ENCODE results near the gene FAM107B.
A peak's percentile ranks its signal among the peaks of the same experiment; 100 is the strongest.
"Not testable (repeated sequence)": the region's sequence is repeated elsewhere in the genome, so short reads cannot be mapped to it uniquely, and the experiment has no call there.

The FAM107B gene

GRCh38 chr10:14731875-14732512 lies 42.7 kb downstream of the FAM107B start:
- DNase-seq, result no peak

- no peak for DNase-seq
Observed at GRCh38 chr10:14728346-14728745, 46.4 kb downstream of the FAM107B start.

GRCh38 chr10:14727924-14728323 lies 46.8 kb downstream of the FAM107B start:
- no peak for DNase-seq

- DNase-seq, result no peak
Observed at GRCh38 chr10:14727465-14727864, 47.2 kb downstream of the FAM107B start.

- no peak for DNase-seq
Observed at GRCh38 chr10:14724931-14725330, 49.8 kb downstream of the FAM107B start.

- DNase-seq, result peak; percentile 57
Observed at GRCh38 chr10:14723052-14723689, 51.5 kb downstream of the FAM107B start.

- DNase-seq, result no peak
Observed at GRCh38 chr10:14717552-14717951, 57.1 kb downstream of the FAM107B start.

GRCh38 chr10:14712991-14713424 lies 61.7 kb downstream of the FAM107B start:
- no peak for DNase-seq

- DNase-seq, result not testable (repeated sequence)
Observed at GRCh38 chr10:14709344-14709743, 65.4 kb downstream of the FAM107B start.

- no peak for DNase-seq
Observed at GRCh38 chr10:14707481-14707880, 67.2 kb downstream of the FAM107B start.

- no peak for DNase-seq
Observed at GRCh38 chr10:14705548-14706230, 69.0 kb downstream of the FAM107B start.

- no peak for DNase-seq
Observed at GRCh38 chr10:14703631-14704001, 71.1 kb downstream of the FAM107B start.

- no peak for DNase-seq
Observed at GRCh38 chr10:14701466-14701865, 73.2 kb downstream of the FAM107B start.

- no peak for DNase-seq
Observed at GRCh38 chr10:14700546-14700945, 74.2 kb downstream of the FAM107B start.

GRCh38 chr10:14699482-14699881 lies 75.2 kb downstream of the FAM107B start:
- no peak for DNase-seq

- DNase-seq, result no peak
Observed at GRCh38 chr10:14698829-14699170, 75.9 kb downstream of the FAM107B start.

GRCh38 chr10:14698111-14698828 lies 76.4 kb downstream of the FAM107B start:
- no peak for DNase-seq

GRCh38 chr10:14697281-14697680 lies 77.4 kb downstream of the FAM107B start:
- no peak for DNase-seq

- DNase-seq, result no peak
Observed at GRCh38 chr10:14696821-14697220, 77.9 kb downstream of the FAM107B start.

GRCh38 chr10:14695847-14696480 lies 78.7 kb downstream of the FAM107B start:
- DNase-seq, result no peak

GRCh38 chr10:14693891-14694290 lies 80.8 kb downstream of the FAM107B start:
- no peak for DNase-seq

- no peak for DNase-seq
Observed at GRCh38 chr10:14692344-14693076, 82.2 kb downstream of the FAM107B start.

All from CD4-positive, alpha-beta T cell treated with Interleukin-6 for 4 hours (primary cell).